ENCODE measurements around the gene AP4B1.

DNA sequence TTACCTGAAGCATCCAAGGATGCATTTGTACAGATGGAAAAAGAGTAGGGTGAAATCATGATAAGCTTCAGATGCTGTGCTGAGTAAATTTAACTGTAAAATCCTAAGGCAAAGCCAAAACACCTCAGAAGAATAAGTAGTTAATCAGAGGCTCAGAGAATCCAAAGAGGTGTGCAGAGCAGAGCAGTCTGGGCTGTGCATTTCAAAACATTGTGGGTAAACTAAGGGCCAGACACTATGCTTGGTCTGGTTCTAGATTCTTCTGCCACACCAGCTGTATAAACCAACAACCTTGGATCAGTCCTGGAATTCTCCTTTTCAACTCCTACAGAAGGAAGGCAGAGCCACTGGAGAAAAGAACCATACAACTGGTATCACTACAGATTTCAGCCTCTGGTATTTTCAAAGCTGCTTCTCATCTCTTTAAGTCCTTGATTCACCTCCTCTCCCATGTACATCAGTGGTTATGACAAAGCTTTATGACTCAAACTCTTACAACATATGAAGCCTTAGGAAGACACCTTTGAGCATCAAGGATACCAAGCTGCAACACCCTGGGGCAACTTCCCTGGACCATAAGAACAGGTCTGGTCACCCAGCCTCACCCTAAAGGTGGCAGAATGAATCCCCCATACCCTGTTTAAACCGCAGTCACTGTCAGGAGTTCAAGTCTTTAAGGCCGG lies 12.9 kb upstream of the AP4B1 start:
- TF ChIP-seq POLR2A (IDR thresholded peaks at IDR 0.05) = no peak
- TF ChIP-seq, protein P1, sequence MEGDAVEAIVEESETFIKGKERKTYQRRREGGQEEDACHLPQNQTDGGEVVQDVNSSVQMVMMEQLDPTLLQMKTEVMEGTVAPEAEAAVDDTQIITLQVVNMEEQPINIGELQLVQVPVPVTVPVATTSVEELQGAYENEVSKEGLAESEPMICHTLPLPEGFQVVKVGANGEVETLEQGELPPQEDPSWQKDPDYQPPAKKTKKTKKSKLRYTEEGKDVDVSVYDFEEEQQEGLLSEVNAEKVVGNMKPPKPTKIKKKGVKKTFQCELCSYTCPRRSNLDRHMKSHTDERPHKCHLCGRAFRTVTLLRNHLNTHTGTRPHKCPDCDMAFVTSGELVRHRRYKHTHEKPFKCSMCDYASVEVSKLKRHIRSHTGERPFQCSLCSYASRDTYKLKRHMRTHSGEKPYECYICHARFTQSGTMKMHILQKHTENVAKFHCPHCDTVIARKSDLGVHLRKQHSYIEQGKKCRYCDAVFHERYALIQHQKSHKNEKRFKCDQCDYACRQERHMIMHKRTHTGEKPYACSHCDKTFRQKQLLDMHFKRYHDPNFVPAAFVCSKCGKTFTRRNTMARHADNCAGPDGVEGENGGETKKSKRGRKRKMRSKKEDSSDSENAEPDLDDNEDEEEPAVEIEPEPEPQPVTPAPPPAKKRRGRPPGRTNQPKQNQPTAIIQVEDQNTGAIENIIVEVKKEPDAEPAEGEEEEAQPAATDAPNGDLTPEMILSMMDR (IDR thresholded peaks at IDR 0.05) = no peak
